ENCODE measurements around the gene LENG8. TPM values are rescaled to one million over a fixed set of nuclear protein-coding genes. Genes with fewer than 3 reads are reported as not detected.

LENG8 gene
- total and polyA plus RNA-seq, 7 donors, result 13.6 to 286 (median 81.3) TPM

DNA sequence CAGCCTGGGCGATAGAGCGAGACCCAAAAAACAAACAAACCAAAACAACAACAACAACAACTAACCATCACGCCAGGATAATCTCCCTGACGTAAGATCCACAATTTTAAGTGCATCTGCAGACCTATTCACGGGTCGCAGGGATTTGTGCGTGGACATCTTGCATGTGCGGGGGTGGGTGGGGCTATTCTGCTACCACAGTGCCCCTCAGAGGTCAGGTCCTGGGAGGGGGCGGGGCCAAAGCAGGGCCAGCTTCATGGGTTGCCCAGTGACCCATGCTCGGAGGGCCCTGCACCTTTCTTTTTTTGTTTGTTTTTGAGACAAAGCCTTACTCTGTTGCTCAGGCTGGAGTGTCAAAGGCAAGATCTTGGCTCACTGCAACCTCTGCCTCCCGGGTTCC lies 26.7 kb downstream of the LENG8 start:
- no peak overlapping the region for H3K27ac ChIP-seq
- 83 to 88% methylated on average over 11 of the region's 11 CpGs for WGBS, 2 donors
- H3K9me3 ChIP-seq, result no peaks in the 10 kb centered on the region
- H3K4me1 ChIP-seq, result peaks cover 0 to 9% (median 7%) of the 10 kb centered on the region in 4 donors
- no peaks in the 10 kb centered on the region for H3K36me3 ChIP-seq
- peaks cover 10 to 56% (median 12%) of the 10 kb centered on the region in 3 donors for H3K27me3 ChIP-seq
- H3K4me3 ChIP-seq, result no peak overlapping the region
- intact Hi-C loops (cut with DNase I), result no loop called here
- DNase-seq, result no peak
- TF ChIP-seq EP300 (IDR thresholded peaks at IDR 0.05) (no peak), POLR2AphosphoS5 (IDR thresholded peaks at IDR 0.05) (no peak), POLR2A (IDR thresholded peaks at IDR 0.05) (no peak)
- TF ChIP-seq, protein P1, sequence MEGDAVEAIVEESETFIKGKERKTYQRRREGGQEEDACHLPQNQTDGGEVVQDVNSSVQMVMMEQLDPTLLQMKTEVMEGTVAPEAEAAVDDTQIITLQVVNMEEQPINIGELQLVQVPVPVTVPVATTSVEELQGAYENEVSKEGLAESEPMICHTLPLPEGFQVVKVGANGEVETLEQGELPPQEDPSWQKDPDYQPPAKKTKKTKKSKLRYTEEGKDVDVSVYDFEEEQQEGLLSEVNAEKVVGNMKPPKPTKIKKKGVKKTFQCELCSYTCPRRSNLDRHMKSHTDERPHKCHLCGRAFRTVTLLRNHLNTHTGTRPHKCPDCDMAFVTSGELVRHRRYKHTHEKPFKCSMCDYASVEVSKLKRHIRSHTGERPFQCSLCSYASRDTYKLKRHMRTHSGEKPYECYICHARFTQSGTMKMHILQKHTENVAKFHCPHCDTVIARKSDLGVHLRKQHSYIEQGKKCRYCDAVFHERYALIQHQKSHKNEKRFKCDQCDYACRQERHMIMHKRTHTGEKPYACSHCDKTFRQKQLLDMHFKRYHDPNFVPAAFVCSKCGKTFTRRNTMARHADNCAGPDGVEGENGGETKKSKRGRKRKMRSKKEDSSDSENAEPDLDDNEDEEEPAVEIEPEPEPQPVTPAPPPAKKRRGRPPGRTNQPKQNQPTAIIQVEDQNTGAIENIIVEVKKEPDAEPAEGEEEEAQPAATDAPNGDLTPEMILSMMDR (IDR thresholded peaks at IDR 0.05), result no peak

GRCh38 chr19:54477650-54478049 lies 28.7 kb downstream of the LENG8 start:
- Histone ChIP-seq H3K9me3 (no peaks in the 10 kb centered on the region), H3K27ac (no peak overlapping the region), H3K36me3 (no peaks in the 10 kb centered on the region), H3K4me1 (peaks cover 0 to 5% (median 0%) of the 10 kb centered on the region in 4 donors), H3K27me3 (peaks cover 0 to 52% (median 4%) of the 10 kb centered on the region in 3 donors), H3K4me3 (no peak overlapping the region)
- no peak for DNase-seq
- 56 to 74% methylated on average over 3 of the region's 3 CpGs for WGBS, 2 donors
- no peak for TF ChIP-seq POLR2AphosphoS5 (IDR thresholded peaks at IDR 0.05)
- no peak for TF ChIP-seq EP300 (IDR thresholded peaks at IDR 0.05)
- TF ChIP-seq POLR2A (IDR thresholded peaks at IDR 0.05), result no peak
- TF ChIP-seq, protein P1 (IDR thresholded peaks at IDR 0.05), result no peak
- intact Hi-C loops (cut with DNase I), result no loop called here

GRCh38 chr19:54478677-54479266 lies 29.8 kb downstream of the LENG8 start:
- Histone ChIP-seq H3K36me3 (no peaks in the 10 kb centered on the region), H3K27ac (no peak overlapping the region), H3K4me1 (peaks cover 0 to 2% (median 0%) of the 10 kb centered on the region in 4 donors), H3K4me3 (no peak overlapping the region), H3K27me3 (peaks cover 0 to 42% (median 2%) of the 10 kb centered on the region in 3 donors), H3K9me3 (no peaks in the 10 kb centered on the region)
- no peak for DNase-seq
- 20 to 22% methylated on average over 10 of the region's 10 CpGs for WGBS, 2 donors
- intact Hi-C loops (cut with DNase I), result no loop called here
- no peak for TF ChIP-seq EP300 (IDR thresholded peaks at IDR 0.05)
- TF ChIP-seq, protein P1 (IDR thresholded peaks at IDR 0.05), result peak in 3 of 4 experiments; percentile 25 to 35 (median 27)

- no peak overlapping the region for H3K27ac ChIP-seq
- H3K4me3 ChIP-seq, result no peak overlapping the region
- no peak for TF ChIP-seq POLR2A (IDR thresholded peaks at IDR 0.05)
- TF ChIP-seq POLR2AphosphoS5 (IDR thresholded peaks at IDR 0.05), result no peak
- TF ChIP-seq, protein P1 (IDR thresholded peaks at IDR 0.05), result no peak
- TF ChIP-seq EP300 (IDR thresholded peaks at IDR 0.05), result no peak
- peaks cover 0 to 35% (median 0%) of the 10 kb centered on the region in 3 donors for H3K27me3 ChIP-seq
- no peaks in the 10 kb centered on the region for H3K36me3 ChIP-seq
- H3K9me3 ChIP-seq, result no peaks in the 10 kb centered on the region
- 62 to 68% methylated on average over 2 of the region's 2 CpGs for WGBS, 2 donors
- no peak for DNase-seq
- intact Hi-C loops (cut with DNase I), result loop anchor here (10.0 kb wide), 1 partner anchor 195 kb away; no protein-coding TSS in a partner anchor
- no peaks in the 10 kb centered on the region for H3K4me1 ChIP-seq
These were observed 31.1 kb downstream of the LENG8 start for GRCh38 chr19:54480051-54480450.
